PC-3 (cell line): ENCODE results near the gene CGB2. TPM values are rescaled to one million over a fixed set of nuclear protein-coding genes. Genes with fewer than 3 reads are reported as not detected.
A peak's percentile ranks its signal among the peaks of the same experiment; 100 is the strongest.

ENCODE experiments used
- ATAC-seq: fragments of 200-7000 bp; cut with Tn5 transposase; 2 replicates; pipeline ENCODE4 v1.9.1; 2020; ENCODE audit warnings: mild to moderate bottlenecking, moderate library complexity
- BruUV-seq: library from RNA; stranded (reverse); fragments of 400-500 nt; replicated peaks from 2 replicates; lab custom pipeline; 2021; lab: Mats Ljungman, UMichigan
- CTCF ChIA-PET: fragments of 300-600 bp; sonication (Branson Sonifier 250); formaldehyde crosslinking; loops from one replicate; lab custom pipeline; 2022; ENCODE audit warnings: antibody characterized with exemption; lab: Charles Lee
- POLR2A ChIA-PET: fragments of 300-600 bp; sonication (Branson Sonifier 250); formaldehyde crosslinking; loops from one replicate; lab custom pipeline; 2022; ENCODE audit warnings: antibody characterized with exemption; ENCODE audit not compliant: unreplicated experiment; lab: Charles Lee
- DNase-seq: peaks from one replicate; pipeline ENCODE4 v3.0.0-alpha.2; 2015
- H2AFZ ChIP-seq: fragments of 300-600 bp; sonication (generic); 2 replicates; pipeline ENCODE4 v1.6.0; 2016; ENCODE audit warnings: antibody characterized with exemption, low read length
- H3F3A ChIP-seq: fragments of 300-600 bp; sonication (generic); one replicate; pipeline ENCODE4 v1.6.0; 2017; ENCODE audit warnings: antibody characterized with exemption, low read length, control low read depth, mild to moderate bottlenecking; ENCODE audit not compliant: unreplicated experiment
- H3K27ac ChIP-seq: fragments of 300-600 bp; sonication (generic); 2 replicates; pipeline ENCODE4 v1.5.1; 2016; ENCODE audit warnings: mild to moderate bottlenecking, low read length
- H3K27me3 ChIP-seq: fragments of 300-600 bp; sonication (generic); 2 replicates; pipeline ENCODE4 v1.6.1; 2016; ENCODE audit warnings: low read length, mixed read lengths
- H3K36me3 ChIP-seq: fragments of 300-600 bp; sonication (generic); 2 replicates; pipeline ENCODE4 v1.6.1; 2016; ENCODE audit warnings: low read depth, mixed run types, low read length, mixed read lengths
- H3K4me1 ChIP-seq: fragments of 300-600 bp; sonication (generic); 2 replicates; pipeline ENCODE4 v1.5.1; 2016; ENCODE audit warnings: low read length; ENCODE audit not compliant: insufficient read depth
- H3K4me2 ChIP-seq: fragments of 300-600 bp; sonication (generic); 2 replicates; pipeline ENCODE4 v1.6.0; 2016; ENCODE audit warnings: low read length
- H3K4me3 ChIP-seq: fragments of 300-600 bp; sonication (generic); 2 replicates; pipeline ENCODE4 v1.5.1; 2016; ENCODE audit warnings: mild to moderate bottlenecking, low read length, mixed read lengths
- H3K79me2 ChIP-seq: fragments of 300-600 bp; sonication (generic); 2 replicates; pipeline ENCODE4 v1.6.1; 2017; ENCODE audit warnings: low read length, mixed read lengths
- H3K9ac ChIP-seq: fragments of 300-600 bp; sonication (generic); 2 replicates; pipeline ENCODE4 v1.6.0; 2016; ENCODE audit warnings: mild to moderate bottlenecking, low read length
- H3K9me2 ChIP-seq: fragments of 300-600 bp; sonication (generic); replicated peaks from 2 replicates; pipeline ENCODE4 v1.6.1; 2016; ENCODE audit warnings: mixed run types, low read length, mixed read lengths
- H3K9me3 ChIP-seq: fragments of 300-600 bp; sonication (generic); 2 replicates; pipeline ENCODE4 v1.6.1; 2016; ENCODE audit warnings: low read length, mixed read lengths
- H4K20me1 ChIP-seq: fragments of 300-600 bp; sonication (generic); 2 replicates; pipeline ENCODE4 v1.6.1; 2016; ENCODE audit warnings: low read length, mixed read lengths
- EZH2 ChIP-seq: fragments of 300-600 bp; sonication (generic); IDR thresholded peaks from one replicate; pipeline ENCODE4 v1.6.1; 2017; ENCODE audit warnings: antibody characterized with exemption, mild to moderate bottlenecking, low read length; ENCODE audit not compliant: unreplicated experiment
- EZH2phosphoT487 ChIP-seq: fragments of 300-600 bp; sonication (generic); IDR thresholded peaks from 2 replicates; pipeline ENCODE4 v1.6.1; 2018; ENCODE audit warnings: mild to moderate bottlenecking, antibody characterized with exemption, low read length, borderline replicate concordance
- intact Hi-C: fragments of 100-400 bp; cut with micrococcal nuclease; formaldehyde crosslinking; loops from 2 replicates; pipeline ENCODE4 v1.9.0; 2023
- total RNA-seq: library from RNA; depleted of rRNA; stranded (reverse); fragments of >200 nt; gene quantifications from 2 replicates; pipeline ENCODE4 v1.2.3, GENCODE V29; 2014
- TF ChIP-seq, protein P1 (sequence below): fragments of 300-600 bp; sonication (generic); conservative IDR thresholded peaks from 2 replicates; pipeline ENCODE4 v1.5.1; 2017; ENCODE audit warnings: antibody characterized with exemption, low read depth, mild to moderate bottlenecking, low read length

Gene CGB2
- total RNA-seq, 1 experiment from 2014 or later, result not detected

DNA sequence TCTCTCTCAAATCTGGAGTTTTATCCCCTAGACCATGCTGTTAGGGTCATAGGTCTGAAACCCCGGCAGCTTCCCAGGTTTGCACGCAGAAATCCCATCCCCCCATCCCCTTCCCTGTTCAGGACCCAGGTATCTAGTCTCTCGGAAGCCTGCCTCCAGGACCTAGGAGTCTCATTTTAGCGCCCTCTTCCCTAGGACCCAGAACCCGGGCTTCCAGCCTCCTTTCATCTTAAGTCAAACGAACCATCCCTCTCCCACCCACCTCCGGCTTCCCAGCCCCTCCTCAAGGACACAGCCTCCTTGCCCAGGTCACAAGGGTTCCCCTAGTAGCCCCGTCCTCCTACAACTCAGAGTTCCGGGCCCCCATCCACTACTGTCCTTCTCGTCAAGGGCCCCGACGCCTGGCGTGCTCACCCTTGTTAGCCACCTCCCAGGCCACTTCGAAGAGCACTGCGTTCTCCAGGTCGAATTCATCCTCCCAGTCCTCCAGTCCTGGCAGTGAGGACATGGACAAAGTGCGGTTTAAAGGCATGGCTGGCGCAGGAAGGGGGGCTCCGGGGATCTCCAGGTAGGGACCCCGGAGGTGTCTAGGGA, 39.0 kb upstream of the CGB2 start:
- ChIA-PET POLR2A (interaction anchor here (0.5 to 0.9 kb wide), 7 partner anchors 9 to 370 kb away, joined by 3 to 7 read pairs (median 4); partner anchors contain the start of genes BAX and CGB7), CTCF (interaction anchor here (1.0 to 1.3 kb wide), 5 partner anchors 14 to 163 kb away, joined by 3 to 7 read pairs (median 3); partner anchors contain the start of gene HRC)
- H3K9ac ChIP-seq, result peak overlapping the region; percentile 89
- H3K27me3 ChIP-seq, result no peaks in the 10 kb centered on the region
- H3K4me1 ChIP-seq, result peaks cover 6% of the 10 kb centered on the region; the same call in 1 of the 2 replicates
- peak overlapping the region; percentile 73; the same call in 1 of the 2 replicates for H2AFZ ChIP-seq
- ATAC-seq (no peak), DNase-seq (no peak)
- H3K4me2 ChIP-seq, result peak overlapping the region; percentile 98
- peaks cover 71% of the 10 kb centered on the region for H3K79me2 ChIP-seq
- H3K36me3 ChIP-seq, result no peaks in the 10 kb centered on the region
- H3K9me2 ChIP-seq, result no peaks in the 10 kb centered on the region
- BruUV-seq, result TSS peak; percentile 88
- H3K9me3 ChIP-seq, result no peaks in the 10 kb centered on the region
- 0 out of 2 replicates have a peak, but pooled peaks cover 2% of the 10 kb centered on the region for H4K20me1 ChIP-seq
- intact Hi-C loops, result loop anchor here (10.0 kb wide), 1 partner anchor 82 kb away; the partner anchor contains the start of gene KCNA7
- no peaks in the 10 kb centered on the region for H3F3A ChIP-seq
- TF ChIP-seq EZH2phosphoT487, result no peak
- peak overlapping the region; percentile 93 for H3K4me3 ChIP-seq
- peak overlapping the region; percentile 36; the same call in 1 of the 2 replicates for H3K27ac ChIP-seq

DNA sequence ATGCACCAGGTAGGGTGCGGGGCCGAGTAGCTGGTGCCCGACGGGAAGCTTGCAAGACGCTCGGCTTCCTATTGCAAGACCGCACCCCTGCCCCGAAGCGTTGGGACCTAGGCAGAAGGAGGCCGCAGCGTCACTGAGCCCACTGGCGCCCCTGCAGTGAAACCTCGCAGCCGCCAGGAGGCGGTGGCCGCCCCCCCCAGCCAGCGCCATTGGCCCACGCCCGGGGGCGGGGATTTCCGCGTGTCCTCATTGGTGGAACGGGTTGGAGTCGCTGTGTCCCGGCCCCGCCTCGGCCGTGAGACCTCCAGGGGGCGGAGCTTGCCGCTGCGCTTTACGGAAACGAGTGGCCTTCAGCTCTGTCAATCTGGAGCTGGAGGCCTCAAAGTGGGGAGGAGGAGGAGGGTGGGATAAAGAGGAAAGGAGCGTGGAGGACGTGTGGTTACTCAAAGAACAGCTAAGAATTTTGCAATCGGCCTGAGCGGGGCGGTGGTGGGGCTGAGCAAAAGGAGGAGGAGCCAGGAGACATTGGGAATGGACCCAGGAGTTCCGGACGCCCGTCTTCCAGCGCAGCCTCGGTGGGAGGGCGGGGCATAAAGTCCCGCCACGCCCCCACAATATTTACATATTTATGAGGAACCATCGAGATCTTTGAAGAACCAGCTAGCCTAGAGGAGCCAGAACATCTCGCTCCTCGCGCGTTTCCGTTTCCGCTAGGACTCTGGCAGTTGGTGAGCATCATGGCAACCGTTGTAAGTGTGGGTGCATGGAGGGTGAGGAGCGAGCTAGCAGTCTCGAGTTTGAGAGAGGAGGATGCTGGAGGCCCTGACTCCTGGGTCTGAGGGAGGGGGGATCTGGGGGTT, 38.3 kb upstream of the CGB2 start, which contains the start of the genes GYS1 and RUVBL2:
Gene GYS1, minus strand, starts transcription at position 135 of the 860 bp plus-strand sequence. CDS start 197 bp downstream, outside the sequence.
Gene RUVBL2, plus strand, starts transcription at position 713 of the 860 bp plus-strand sequence. Its CDS starts 25 bp downstream, at position 738.
- H3K27ac ChIP-seq, result peak within 1 kb of the TSS; percentile 36
- peak within 1 kb of the TSS; percentile 93 for H3K4me3 ChIP-seq
- H3K79me2 ChIP-seq, result peaks cover 76% of the 10 kb centered on the region
- H3F3A ChIP-seq, result no peaks in the 10 kb centered on the region
- TF ChIP-seq EZH2, result no peak
- TF ChIP-seq, protein P1, sequence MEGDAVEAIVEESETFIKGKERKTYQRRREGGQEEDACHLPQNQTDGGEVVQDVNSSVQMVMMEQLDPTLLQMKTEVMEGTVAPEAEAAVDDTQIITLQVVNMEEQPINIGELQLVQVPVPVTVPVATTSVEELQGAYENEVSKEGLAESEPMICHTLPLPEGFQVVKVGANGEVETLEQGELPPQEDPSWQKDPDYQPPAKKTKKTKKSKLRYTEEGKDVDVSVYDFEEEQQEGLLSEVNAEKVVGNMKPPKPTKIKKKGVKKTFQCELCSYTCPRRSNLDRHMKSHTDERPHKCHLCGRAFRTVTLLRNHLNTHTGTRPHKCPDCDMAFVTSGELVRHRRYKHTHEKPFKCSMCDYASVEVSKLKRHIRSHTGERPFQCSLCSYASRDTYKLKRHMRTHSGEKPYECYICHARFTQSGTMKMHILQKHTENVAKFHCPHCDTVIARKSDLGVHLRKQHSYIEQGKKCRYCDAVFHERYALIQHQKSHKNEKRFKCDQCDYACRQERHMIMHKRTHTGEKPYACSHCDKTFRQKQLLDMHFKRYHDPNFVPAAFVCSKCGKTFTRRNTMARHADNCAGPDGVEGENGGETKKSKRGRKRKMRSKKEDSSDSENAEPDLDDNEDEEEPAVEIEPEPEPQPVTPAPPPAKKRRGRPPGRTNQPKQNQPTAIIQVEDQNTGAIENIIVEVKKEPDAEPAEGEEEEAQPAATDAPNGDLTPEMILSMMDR, result peak; percentile 72
- peak within 1 kb of the TSS; percentile 89 for H3K9ac ChIP-seq
- H3K4me2 ChIP-seq, result peak within 1 kb of the TSS; percentile 98
- BruUV-seq, result no TSS peak
- H2AFZ ChIP-seq, result peak within 1 kb of the TSS; percentile 73
- H3K4me1 ChIP-seq, result peaks cover 6% of the 10 kb centered on the region; the same call in 1 of the 2 replicates
- H3K36me3 ChIP-seq, result no peaks in the 10 kb centered on the region
- DNase-seq (peak; percentile 98), ATAC-seq (peak; percentile 92)
- ChIA-PET CTCF (interaction anchor here (0.5 to 1.3 kb wide), 16 partner anchors 10 to 802 kb away, joined by 3 to 9 read pairs (median 3); partner anchors contain the start of gene HRC), POLR2A (interaction anchor here (0.5 to 0.9 kb wide), 15 partner anchors 10 to 754 kb away, joined by 3 to 8 read pairs (median 4); partner anchors contain the start of genes BAX, CGB7 and DHDH)
- no peaks in the 10 kb centered on the region for H3K27me3 ChIP-seq
- 0 out of 2 replicates have a peak, but pooled peaks cover 4% of the 10 kb centered on the region for H4K20me1 ChIP-seq
- no peaks in the 10 kb centered on the region for H3K9me3 ChIP-seq
- H3K9me2 ChIP-seq, result no peaks in the 10 kb centered on the region
- intact Hi-C loops, result loop anchor here (10.0 kb wide), 1 partner anchor 81 kb away; the partner anchor contains the start of gene KCNA7
